ENCODE measurements around the gene SRD5A1.

SRD5A1 gene

DNA sequence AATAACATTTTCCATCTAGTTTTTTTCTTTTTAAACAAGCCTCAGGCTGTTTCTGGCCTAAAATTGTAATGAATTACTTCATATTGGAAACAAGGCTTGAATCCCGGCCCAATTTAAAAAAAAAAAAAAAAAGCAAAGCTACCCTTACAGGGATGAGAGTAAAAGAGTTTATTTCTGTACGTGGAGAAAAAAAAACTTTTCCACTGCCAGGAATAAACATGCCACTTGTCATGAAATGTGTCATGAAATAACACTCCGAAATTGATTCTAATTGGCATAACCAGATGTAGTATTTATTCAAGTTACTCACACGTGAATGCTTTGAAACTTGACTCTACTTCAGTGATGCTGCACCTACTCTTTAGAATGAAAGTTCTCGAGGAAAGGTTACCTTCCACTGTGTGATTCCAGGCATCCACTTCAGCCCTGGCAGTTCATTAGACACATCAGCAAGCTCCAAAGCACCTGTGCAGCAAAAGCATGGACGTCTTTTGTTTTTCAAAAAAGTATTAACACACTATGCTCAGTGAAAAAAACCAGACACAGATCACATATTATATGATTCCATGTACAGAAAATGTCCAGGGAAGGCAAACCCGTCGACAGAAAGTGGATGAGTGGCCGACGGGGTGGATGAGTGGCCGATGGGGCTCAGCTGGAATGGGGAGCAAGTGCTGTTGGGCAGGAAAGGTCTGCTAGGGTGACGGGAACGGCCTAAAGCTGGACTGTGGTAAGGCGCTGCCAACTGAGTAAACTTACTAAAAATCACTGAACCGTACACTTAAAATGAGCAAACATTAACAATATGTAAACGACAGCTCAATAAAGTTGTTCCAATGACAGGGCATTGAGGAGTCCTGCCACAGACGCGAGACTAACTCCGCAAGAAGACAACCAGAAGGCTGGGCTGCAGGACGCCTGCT, 21.6 kb upstream of the SRD5A1 start:
- no peak for DNase-seq (ENCODE audit: extremely low read depth, low read depth)
- no peak overlapping the region for H3K4me3 ChIP-seq (replicated peaks; ENCODE audit: low read depth, low read length)
- TF ChIP-seq, protein P1, sequence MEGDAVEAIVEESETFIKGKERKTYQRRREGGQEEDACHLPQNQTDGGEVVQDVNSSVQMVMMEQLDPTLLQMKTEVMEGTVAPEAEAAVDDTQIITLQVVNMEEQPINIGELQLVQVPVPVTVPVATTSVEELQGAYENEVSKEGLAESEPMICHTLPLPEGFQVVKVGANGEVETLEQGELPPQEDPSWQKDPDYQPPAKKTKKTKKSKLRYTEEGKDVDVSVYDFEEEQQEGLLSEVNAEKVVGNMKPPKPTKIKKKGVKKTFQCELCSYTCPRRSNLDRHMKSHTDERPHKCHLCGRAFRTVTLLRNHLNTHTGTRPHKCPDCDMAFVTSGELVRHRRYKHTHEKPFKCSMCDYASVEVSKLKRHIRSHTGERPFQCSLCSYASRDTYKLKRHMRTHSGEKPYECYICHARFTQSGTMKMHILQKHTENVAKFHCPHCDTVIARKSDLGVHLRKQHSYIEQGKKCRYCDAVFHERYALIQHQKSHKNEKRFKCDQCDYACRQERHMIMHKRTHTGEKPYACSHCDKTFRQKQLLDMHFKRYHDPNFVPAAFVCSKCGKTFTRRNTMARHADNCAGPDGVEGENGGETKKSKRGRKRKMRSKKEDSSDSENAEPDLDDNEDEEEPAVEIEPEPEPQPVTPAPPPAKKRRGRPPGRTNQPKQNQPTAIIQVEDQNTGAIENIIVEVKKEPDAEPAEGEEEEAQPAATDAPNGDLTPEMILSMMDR (IDR thresholded peaks at IDR 0.05; ENCODE audit: low read depth, low read length, missing control alignments) = no peak

DNA sequence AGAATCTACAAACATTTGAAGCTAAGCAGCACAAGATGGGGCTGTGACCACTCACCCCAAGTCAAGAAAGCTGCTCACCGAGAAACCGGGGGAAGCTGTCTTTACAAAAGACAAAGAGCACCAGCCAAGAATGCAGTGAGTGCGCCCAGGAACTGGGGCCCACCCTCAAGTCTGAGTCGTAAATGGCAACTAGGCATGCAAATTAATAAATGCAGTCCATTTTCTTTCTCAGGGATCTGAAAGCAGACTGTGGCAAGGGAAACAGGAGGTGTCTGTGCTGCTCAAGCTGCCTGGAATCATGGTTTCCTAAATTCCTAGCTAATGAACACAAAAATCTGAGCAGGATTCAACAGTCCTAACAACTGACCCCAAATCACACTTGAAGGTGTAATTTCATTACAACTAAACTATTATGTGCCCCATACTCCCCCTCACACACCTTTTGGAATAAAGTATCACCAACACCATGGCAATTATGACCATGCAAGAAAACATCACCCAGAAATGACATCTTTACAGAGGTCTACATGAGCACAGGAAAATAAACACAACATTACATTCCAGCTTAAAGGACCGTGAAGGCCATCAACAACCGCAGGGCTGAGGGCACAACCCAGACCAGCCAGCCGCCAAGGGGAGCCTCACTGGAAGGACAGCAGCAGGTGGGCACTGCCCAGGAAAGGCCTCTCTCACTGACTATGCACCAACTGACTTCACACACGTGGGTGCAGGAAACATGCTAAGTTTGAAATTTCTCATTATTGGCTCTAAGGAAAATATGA, 18.0 kb upstream of the SRD5A1 start:
- no peak for DNase-seq (ENCODE audit: extremely low read depth, low read depth)
- H3K4me3 ChIP-seq (replicated peaks; ENCODE audit: low read depth, low read length) = no peak overlapping the region
- TF ChIP-seq, protein P1 (IDR thresholded peaks at IDR 0.05; ENCODE audit: low read depth, low read length, missing control alignments) = no peak

DNA sequence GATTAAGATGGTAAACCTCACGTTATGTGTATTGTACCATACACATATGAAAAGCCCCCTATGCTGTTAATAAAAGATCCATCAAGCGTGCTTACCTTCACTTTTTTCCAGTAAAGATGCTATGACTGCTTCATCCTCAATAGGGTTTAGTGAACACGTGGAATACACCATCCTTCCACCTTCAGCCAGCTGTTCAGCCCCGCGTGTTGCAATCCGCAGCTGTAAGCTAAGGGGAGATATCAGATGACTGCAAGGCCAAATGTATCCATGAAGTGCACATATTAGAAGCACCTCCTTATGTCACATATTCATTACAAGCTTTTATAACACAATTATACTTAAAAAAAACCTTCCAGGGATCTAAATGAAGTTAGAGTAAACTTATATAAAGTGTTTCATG, 16.6 kb upstream of the SRD5A1 start:
- TF ChIP-seq, protein P1 (IDR thresholded peaks at IDR 0.05; ENCODE audit: low read depth, low read length, missing control alignments) = no peak

DNA sequence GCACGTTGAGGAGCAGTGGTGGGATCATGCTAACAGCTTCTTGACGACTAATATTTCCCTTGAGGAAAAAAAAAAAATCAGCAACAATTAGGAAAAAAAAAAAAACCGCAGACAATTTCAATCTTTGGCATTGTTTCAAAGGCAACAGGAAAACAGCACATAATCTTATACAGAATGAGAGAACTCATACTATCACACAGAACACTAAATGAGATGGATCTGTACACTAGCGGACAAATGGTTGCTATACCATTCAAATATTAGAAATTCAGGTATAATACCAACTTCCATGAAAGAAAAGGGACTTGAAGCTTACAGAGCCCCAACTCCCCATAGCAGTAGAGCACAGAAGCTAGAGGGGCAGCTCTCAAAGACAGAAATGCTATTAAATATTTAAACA, 10.0 kb upstream of the SRD5A1 start:
- TF ChIP-seq, protein P1 (IDR thresholded peaks at IDR 0.05; ENCODE audit: low read depth, low read length, missing control alignments) = no peak
- DNase-seq (ENCODE audit: extremely low read depth, low read depth) = no peak

More for the DNA sequence above, 16.6 kb upstream of the SRD5A1 start:
- no peak for DNase-seq (ENCODE audit: extremely low read depth, low read depth)
- no peak overlapping the region for H3K4me3 ChIP-seq (replicated peaks; ENCODE audit: low read depth, low read length)

DNA sequence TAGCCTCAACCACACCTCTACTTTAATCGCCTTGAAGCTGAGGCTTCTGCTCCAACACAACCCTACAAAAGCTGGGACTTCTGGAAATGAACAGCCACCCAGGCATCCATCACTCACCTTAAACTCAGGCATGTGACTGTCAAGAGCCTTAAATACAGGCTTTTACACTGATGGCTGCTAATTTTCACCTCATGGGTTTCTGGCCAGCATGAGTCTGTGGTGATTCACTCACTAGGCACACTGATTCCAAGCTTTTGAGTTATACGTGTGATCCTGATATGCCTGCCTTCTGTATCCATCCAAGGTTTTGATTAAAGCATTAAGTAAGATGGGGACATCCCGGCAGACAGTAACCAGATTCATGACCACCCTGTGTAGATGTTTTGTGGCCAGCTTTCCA, 9.3 kb upstream of the SRD5A1 start:
- TF ChIP-seq, protein P1 (IDR thresholded peaks at IDR 0.05; ENCODE audit: low read depth, low read length, missing control alignments) = no peak
- no peak for DNase-seq (ENCODE audit: extremely low read depth, low read depth)
- no peak overlapping the region for H3K4me3 ChIP-seq (replicated peaks; ENCODE audit: low read depth, low read length)

More for the DNA sequence above, 10.0 kb upstream of the SRD5A1 start:
- H3K4me3 ChIP-seq (replicated peaks; ENCODE audit: low read depth, low read length) = no peak overlapping the region

DNA sequence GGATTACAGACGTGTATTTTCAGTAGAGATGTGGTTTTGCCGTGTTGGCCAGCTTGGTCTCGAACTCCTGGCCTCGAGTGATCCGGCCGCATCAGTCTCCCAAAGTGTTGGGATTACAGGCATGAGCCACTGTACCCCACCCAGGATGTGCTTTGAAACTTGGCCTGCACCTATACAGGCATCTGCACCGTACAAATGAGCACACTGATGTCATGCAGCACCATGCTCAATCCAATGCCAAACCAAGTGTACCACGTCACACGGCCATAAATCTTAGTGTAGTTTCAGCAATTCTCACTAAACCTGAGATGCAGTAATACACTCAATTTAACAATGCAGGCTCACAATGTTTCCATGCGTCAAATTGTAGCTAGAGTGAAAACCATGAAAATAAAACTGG, 6.7 kb upstream of the SRD5A1 start:
- no peak for DNase-seq (ENCODE audit: extremely low read depth, low read depth)
- TF ChIP-seq, protein P1 (IDR thresholded peaks at IDR 0.05; ENCODE audit: low read depth, low read length, missing control alignments) = no peak
- H3K4me3 ChIP-seq (replicated peaks; ENCODE audit: low read depth, low read length) = no peak overlapping the region

Data from HFF-Myc (cell line).